Measurements from ENCODE around the gene SNPH.
"Not testable (repeated sequence)": the region's sequence is repeated elsewhere in the genome, so short reads cannot be mapped to it uniquely, and the experiment has no call there.

Gene SNPH

GRCh38 chr20:1266167-1266973, at the start of gene SNPH:
Gene SNPH, plus strand, starts transcription at chr20:1266294. Its CDS starts 29,946 bp downstream, at chr20:1296240.
- peak; percentile 80 for DNase-seq

DNA sequence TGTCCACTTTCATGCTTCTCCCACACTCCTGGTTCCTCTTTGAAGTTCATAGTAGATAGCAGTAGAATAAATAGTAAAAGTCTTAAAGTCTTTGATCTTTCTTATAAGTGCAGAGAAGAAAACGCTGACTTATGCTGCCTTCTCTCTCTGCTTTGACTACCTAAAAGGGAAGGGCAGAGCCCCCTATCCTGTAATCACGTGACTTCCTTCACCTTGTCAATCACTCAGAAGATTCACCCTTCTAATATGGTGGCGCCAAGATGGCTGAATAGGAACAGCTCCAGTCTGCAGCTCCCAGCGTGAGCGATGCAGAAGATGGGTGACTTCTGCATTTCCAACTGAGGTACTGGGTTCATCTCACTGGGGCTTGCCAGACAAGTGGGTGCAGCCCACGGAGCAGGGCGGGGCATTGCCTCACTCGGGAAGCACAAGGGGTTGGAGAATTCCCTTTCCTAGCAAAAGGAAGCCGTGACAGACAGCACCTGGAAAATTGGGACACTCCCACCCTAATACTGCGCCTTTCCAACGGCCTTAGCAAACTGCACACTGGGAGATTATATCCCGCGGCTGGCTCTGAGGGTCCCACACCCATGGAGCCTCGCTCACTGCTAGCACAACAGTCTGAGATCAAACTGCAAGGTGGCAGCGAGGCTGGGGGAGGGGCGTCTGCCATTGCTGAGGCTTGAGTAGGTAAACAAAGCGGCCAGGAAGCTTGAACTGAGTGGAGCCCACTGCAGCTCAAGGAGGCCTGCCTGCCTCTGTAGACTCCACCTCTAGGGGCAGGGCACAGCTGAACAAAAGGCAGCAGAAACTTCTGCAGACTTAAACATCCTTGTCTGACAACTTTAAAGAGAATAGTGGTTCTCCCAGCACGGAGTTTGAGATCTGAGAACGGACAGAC, 49.3 kb upstream of the SNPH start:
- DNase-seq, result not testable (repeated sequence)

GRCh38 chr20:1222750-1223149, 43.3 kb upstream of the SNPH start:
- DNase-seq, result not testable (repeated sequence)

DNA sequence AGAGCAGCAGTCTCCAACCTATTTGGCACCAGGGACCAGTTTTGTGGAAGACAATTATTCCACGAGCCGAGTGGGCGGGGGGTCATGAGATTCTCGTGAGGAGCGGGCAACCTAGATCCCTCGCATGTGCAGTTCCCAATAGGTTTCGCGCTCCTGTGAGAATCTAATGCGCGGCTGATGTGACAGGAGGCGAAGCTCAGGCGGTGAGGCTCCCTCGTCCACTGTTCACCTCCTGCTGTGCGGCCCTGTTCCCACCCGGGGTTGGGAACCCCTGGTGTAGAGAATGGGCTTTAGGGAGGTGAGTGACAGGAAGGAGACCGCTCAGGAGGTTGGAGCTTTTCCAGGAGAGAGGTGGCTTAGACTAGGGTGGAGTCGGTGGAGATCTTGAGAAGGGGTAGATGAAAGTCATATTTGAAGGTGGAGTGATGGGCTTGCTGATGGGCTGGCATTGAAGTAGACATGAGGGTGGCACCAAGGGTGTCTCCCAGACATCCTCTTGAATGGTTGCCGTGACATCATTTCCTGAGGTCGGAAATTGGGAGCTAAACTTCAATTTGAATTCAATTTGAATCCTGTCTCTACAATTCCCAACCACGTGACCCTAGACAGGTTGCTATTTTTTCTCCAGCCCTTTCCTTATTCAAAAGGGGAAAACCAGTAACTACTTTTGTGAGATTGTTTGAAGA, 41.7 kb upstream of the SNPH start:
- DNase-seq, result no peak

- peak; percentile 62 for DNase-seq
Measured at GRCh38 chr20:1225263-1225782, 40.8 kb upstream of the SNPH start.

GRCh38 chr20:1225783-1226654, 40.1 kb upstream of the SNPH start, which contains the start of gene RAD21L1:
Gene RAD21L1, plus strand, starts transcription at chr20:1226044. Its CDS starts 2,410 bp downstream, at chr20:1228454.
- peak; percentile 88 for DNase-seq

GRCh38 chr20:1229541-1229940, 36.6 kb upstream of the SNPH start:
- DNase-seq, result no peak

GRCh38 chr20:1232286-1233111, 33.6 kb upstream of the SNPH start:
- DNase-seq, result no peak

- no peak for DNase-seq
Measured at GRCh38 chr20:1240549-1240948, 25.5 kb upstream of the SNPH start.

DNA sequence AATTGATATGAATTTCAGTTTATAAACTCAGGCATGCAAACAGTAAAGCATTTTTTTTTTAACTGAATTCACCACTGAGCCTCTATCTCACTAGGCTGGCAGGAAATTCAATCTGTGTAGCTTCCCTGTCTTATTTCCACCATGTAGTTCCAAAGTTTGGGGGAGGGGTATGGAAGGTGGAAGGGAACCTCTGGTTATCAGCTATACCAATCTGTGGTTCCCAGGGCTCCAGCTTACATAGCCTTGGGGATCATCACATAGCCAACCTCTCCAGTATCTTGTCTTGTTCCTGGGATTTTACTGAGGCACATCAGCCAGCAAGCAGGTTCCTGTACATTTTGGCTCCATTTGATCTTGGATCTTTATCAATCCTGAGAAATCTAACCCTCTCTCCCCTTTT, 24.6 kb upstream of the SNPH start:
- no peak for DNase-seq

DNA sequence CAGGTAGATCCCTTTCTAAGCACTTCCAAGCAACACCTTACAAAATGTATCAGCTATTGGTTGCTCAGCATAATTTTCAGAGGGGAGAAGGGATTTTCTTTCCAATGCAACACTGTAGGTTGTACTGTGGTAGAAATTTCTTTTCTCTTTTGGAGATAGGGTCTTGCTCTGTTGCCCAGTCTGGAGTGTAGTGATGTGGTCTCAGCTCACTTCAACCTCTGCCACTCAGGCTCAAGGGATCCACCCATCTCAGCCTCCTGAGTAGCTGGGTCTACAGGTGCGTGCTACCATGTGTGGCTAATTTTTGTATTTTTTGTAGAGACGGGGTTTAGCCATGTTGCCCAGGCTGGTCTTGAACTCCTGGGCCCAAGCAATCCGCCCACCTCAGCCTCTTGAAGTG, 24.0 kb upstream of the SNPH start:
- no peak for DNase-seq

DNA sequence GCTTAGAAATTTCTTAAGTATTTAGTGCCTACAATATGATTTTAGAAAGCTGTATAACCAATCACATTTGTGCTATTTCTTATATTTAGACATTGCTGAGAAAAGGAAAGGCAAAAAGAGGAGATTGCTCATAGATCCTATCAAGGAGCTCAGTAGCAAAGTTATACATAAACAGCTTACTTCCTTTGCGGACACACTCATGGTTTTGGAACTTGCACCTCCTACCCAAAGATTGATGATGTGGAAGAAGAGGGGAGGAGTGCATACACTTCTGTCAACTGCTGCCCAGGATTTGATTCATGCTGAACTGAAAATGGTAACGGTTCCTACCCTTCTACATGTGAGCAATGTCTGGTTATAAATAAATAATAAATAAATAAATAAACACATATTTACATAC, 23.6 kb upstream of the SNPH start:
- DNase-seq, result no peak

DNA sequence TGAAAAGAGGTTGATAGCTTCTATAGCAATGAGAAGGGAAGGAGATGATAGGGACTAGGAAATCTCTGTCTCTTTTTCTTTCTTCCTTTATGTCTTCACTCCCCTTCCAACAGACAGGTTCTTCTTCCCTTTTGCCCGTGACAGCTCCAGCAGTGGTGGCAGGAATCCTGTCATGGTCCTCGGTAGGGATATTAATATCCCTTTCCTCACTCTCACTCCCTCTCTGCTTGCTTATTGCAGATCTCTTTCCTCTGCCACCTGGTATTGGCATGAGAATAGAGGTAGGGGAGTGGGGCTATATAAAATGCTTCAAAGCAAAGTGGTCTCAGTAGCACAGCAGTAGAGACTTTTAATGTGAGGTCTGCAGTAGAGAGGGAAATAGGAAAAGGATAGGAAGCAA, 20.5 kb upstream of the SNPH start:
- no peak for DNase-seq

GRCh38 chr20:1247689-1248088, 18.4 kb upstream of the SNPH start:
- no peak for DNase-seq

- DNase-seq, result not testable (repeated sequence)
Measured at GRCh38 chr20:1250282-1250681, 15.8 kb upstream of the SNPH start.

GRCh38 chr20:1252416-1252815, 13.7 kb upstream of the SNPH start:
- no peak for DNase-seq

GRCh38 chr20:1254254-1254653, 11.8 kb upstream of the SNPH start:
- DNase-seq, result no peak

GRCh38 chr20:1255675-1256074, 10.4 kb upstream of the SNPH start:
- DNase-seq, result no peak

- DNase-seq, result no peak
Measured at GRCh38 chr20:1263853-1264252, 2.2 kb upstream of the SNPH start.

DNA sequence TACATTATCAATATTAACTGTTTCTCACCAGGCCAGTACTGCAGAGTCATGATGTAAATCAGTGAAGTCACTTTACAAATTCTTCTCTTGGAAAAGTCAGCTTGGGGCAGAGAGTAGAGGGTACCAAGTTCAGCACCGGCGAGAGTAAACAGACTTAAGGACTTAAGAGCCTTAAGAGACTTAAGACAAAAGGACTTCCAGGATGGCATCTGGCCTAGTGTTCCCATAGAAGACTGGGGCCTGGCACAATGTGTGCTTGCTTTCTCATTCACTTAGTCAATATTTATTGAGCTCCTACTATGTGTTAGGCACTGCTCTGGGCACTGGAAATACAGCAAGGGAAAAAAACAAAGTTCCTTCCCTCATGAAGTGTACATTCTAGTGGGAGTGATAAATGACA, 1.4 kb upstream of the SNPH start:
- DNase-seq, result no peak

Data from retina (tissue), 1 donor.